ENCODE measurements around the gene RPTOR. TPM values are rescaled to one million over a fixed set of nuclear protein-coding genes. Genes with fewer than 3 reads are reported as not detected.

RPTOR gene
- total and polyA plus RNA-seq, 2 donors (not counting 3 experiments of a cell fraction or from before 2014, with no cell fraction given) = 10.7 to 41.8 TPM

- Histone ChIP-seq H3K9ac (replicated peaks; ENCODE audit: extremely low read depth, insufficient read depth, low read length) (no peak overlapping the region), H2AFZ (ENCODE audit: low read depth, low read length) (no peak overlapping the region), H3K4me3 (replicated peaks in 1 of 3; ENCODE audit: insufficient read depth in 1 of 3, low read depth in 1 of 3, low read length in 3 of 3) (no peak overlapping the region), H3K4me1 (ENCODE audit: control insufficient read depth, extremely low read depth, insufficient read depth, low read length) (peaks cover 5% of the 10 kb centered on the region), H3K27ac (ENCODE audit: insufficient read depth, low read depth, low read length) (no peak overlapping the region), H3K4me2 (ENCODE audit: insufficient read depth, low read length) (no peak overlapping the region), H3K9me1 (replicated peaks; ENCODE audit: control insufficient read depth, extremely low read depth, insufficient read depth, low read length) (no peaks in the 10 kb centered on the region), H4K20me1 (replicated peaks; ENCODE audit: control insufficient read depth, extremely low read depth, insufficient read depth, low read length) (no peaks in the 10 kb centered on the region), H3K36me3 (ENCODE audit: control insufficient read depth in 2 of 2, extremely low read depth in 1 of 2, insufficient read depth in 2 of 2, low read length in 2 of 2) (peaks cover 0 to 2% of the 10 kb centered on the region in 2 experiments), H3K27me3 (ENCODE audit: control insufficient read depth in 2 of 2, insufficient read depth in 2 of 2, low read length in 2 of 2) (no peaks in the 10 kb centered on the region), H3K79me2 (ENCODE audit: control insufficient read depth, insufficient read depth, low read length) (no peaks in the 10 kb centered on the region), H3K9me3 (replicated peaks; ENCODE audit: control insufficient read depth, insufficient read depth, low read length) (no peaks in the 10 kb centered on the region)
- TF ChIP-seq MYC (IDR thresholded peaks at IDR 0.05; ENCODE audit: low read depth, low read length) (no peak), JUN (IDR thresholded peaks at IDR 0.05; ENCODE audit: borderline replicate concordance, insufficient read depth, insufficient read length, low read depth) (no peak), FOS (IDR thresholded peaks at IDR 0.05; ENCODE audit: borderline replicate concordance, insufficient read depth, low read length) (no peak), GATA2 (IDR thresholded peaks at IDR 0.05; ENCODE audit: insufficient read depth, insufficient read length, low read depth, low read length) (no peak), POLR2A (IDR thresholded peaks at IDR 0.05; ENCODE audit: low read depth, low read length) (no peak), CTCF (IDR thresholded peaks at IDR 0.05; ENCODE audit: extremely low read depth in 1 of 2, insufficient read depth in 1 of 2, low read depth in 1 of 2, low read length in 2 of 2) (no peak), POLR2AphosphoS5 (IDR thresholded peaks at IDR 0.05; ENCODE audit: insufficient read depth, low read depth, low read length) (no peak), MAX (IDR thresholded peaks at IDR 0.05; ENCODE audit: insufficient read depth, insufficient read length) (no peak), EZH2 (IDR thresholded peaks at IDR 0.05; ENCODE audit: borderline replicate concordance, low read depth, low read length, severe bottlenecking) (no peak)
- BruUV-seq (replicated peaks) = no TSS peak
- intact Hi-C loops (cut with micrococcal nuclease) = no loop called here
- no peak for DNase-seq (ENCODE audit: low read depth, low spot score)
- ChIA-PET CTCF (interaction anchor here (1.0 to 1.5 kb wide), 3 partner anchors 26 to 446 kb away, joined by 3 to 4 read pairs (median 3); no protein-coding TSS in a partner anchor), POLR2A (no interaction called here)
- no peak for FAIRE-seq
- dilution Hi-C loops (cut with MboI; ENCODE audit: extremely low pct_ligation_motif_present, low sequenced_read_pairs) = no loop called here
These were observed 328.1 kb downstream of the RPTOR start for GRCh38 chr17:80872501-80873306.

Data from endothelial cell of umbilical vein (primary cell).